WTC11 (cell line): ENCODE measurements around the gene TRPV5. TPM values are rescaled to one million over a fixed set of nuclear protein-coding genes. Genes with fewer than 3 reads are reported as not detected.

ENCODE experiments used
- ATAC-seq: fragments of 200-7000 bp; cut with Tn5 transposase; 2 replicates; pipeline ENCODE4 v1.10.0; 2021; ENCODE audit warnings: mild to moderate bottlenecking, moderate library complexity
- CTCF ChIA-PET: fragments of 300-600 bp; sonication (Branson Sonifier 250); formaldehyde crosslinking; loops from one replicate; lab custom pipeline; 2021; ENCODE audit warnings: antibody characterized with exemption; lab: Charles Lee
- POLR2A ChIA-PET: fragments of 350-600 bp; sonication (Branson Sonifier 250); formaldehyde crosslinking; loops from one replicate; lab custom pipeline; 2021; ENCODE audit warnings: antibody characterized with exemption; lab: Charles Lee
- DNase-seq: peaks from one replicate; pipeline ENCODE4 v3.0.0; 2021; ENCODE audit warnings: low spot score
- H3K27ac Mint-ChIP-seq: 2 replicates; pipeline ENCODE4 v1.8.0; 2021; ENCODE audit warnings: mixed read lengths
- H3K27me3 Mint-ChIP-seq: 2 replicates; pipeline ENCODE4 v1.8.0; 2021; ENCODE audit warnings: low read depth, mild to moderate bottlenecking, moderate library complexity, mixed read lengths
- H3K36me3 Mint-ChIP-seq: 2 replicates; pipeline ENCODE4 v1.8.0; 2021; ENCODE audit warnings: mixed read lengths
- H3K4me1 Mint-ChIP-seq: 2 replicates; pipeline ENCODE4 v1.8.0; 2022; ENCODE audit warnings: mixed read lengths
- H3K4me3 Mint-ChIP-seq: 2 replicates; pipeline ENCODE4 v1.8.0; 2021; ENCODE audit warnings: mild to moderate bottlenecking, moderate library complexity, mixed read lengths
- H3K9me3 Mint-ChIP-seq: 2 replicates; pipeline ENCODE4 v1.8.0; 2021; ENCODE audit warnings: mixed read lengths
- AFF4 ChIP-seq: sonication (generic); formaldehyde crosslinking; IDR thresholded peaks from 2 replicates; pipeline ENCODE4 v1.8.1; 2023; ENCODE audit warnings: mild to moderate bottlenecking, missing genetic modification reagents, borderline replicate concordance
- ATF1 ChIP-seq: sonication (generic); formaldehyde crosslinking; IDR thresholded peaks from 2 replicates; pipeline ENCODE4 v1.8.1; 2023; ENCODE audit warnings: mild to moderate bottlenecking, moderate library complexity, missing genetic modification reagents
- ATF3 ChIP-seq: sonication (generic); formaldehyde crosslinking; conservative IDR thresholded peaks from 2 replicates; pipeline ENCODE4 v1.8.1; 2022; ENCODE audit warnings: mild to moderate bottlenecking, missing genetic modification reagents
- CDX4 ChIP-seq: fragments of 250-450 bp; sonication (Bioruptor Pico); IDR thresholded peaks from 2 replicates; pipeline ENCODE4 v1.9.0; 2021; ENCODE audit warnings: moderate library complexity, mild to moderate bottlenecking, inconsistent platforms, borderline replicate concordance
- E2F4 ChIP-seq: sonication (generic); formaldehyde crosslinking; IDR thresholded peaks from 2 replicates; pipeline ENCODE4 v1.8.1; 2022; ENCODE audit warnings: low read depth, mild to moderate bottlenecking, moderate library complexity, missing genetic modification reagents, borderline replicate concordance
- FOXJ3 ChIP-seq: sonication (generic); formaldehyde crosslinking; IDR thresholded peaks from 2 replicates; pipeline ENCODE4 v1.9.0; 2021; ENCODE audit warnings: missing genetic modification reagents, mild to moderate bottlenecking, borderline replicate concordance
- GTF2I ChIP-seq: fragments of 250-450 bp; sonication (Bioruptor Pico); conservative IDR thresholded peaks from 2 replicates; pipeline ENCODE4 v1.4.0; 2021; ENCODE audit warnings: mild to moderate bottlenecking
- HMGXB4 ChIP-seq: sonication (generic); formaldehyde crosslinking; IDR thresholded peaks from 2 replicates; pipeline ENCODE4 v1.8.1; 2023; ENCODE audit warnings: mild to moderate bottlenecking, moderate library complexity, missing genetic modification reagents
- IRF2 ChIP-seq: sonication (generic); formaldehyde crosslinking; IDR thresholded peaks from 2 replicates; pipeline ENCODE4 v1.8.0; 2022; ENCODE audit warnings: low read depth, missing genetic modification reagents, borderline replicate concordance
- JUN ChIP-seq: sonication (generic); formaldehyde crosslinking; IDR thresholded peaks from 2 replicates; pipeline ENCODE4 v1.8.0; 2023; ENCODE audit warnings: mild to moderate bottlenecking, missing genetic modification reagents
- MAX ChIP-seq: sonication (generic); formaldehyde crosslinking; IDR thresholded peaks from 2 replicates; pipeline ENCODE4 v1.8.0; 2022; ENCODE audit warnings: mild to moderate bottlenecking, missing genetic modification reagents
- MYBL2 ChIP-seq: sonication (generic); formaldehyde crosslinking; IDR thresholded peaks from 2 replicates; pipeline ENCODE4 v1.8.1; 2023; ENCODE audit warnings: mild to moderate bottlenecking, moderate library complexity, missing genetic modification reagents
- NFATC4 ChIP-seq: fragments of 250-450 bp; sonication (Bioruptor Pico); IDR thresholded peaks from 2 replicates; pipeline ENCODE4 v1.9.0; 2021; ENCODE audit warnings: mild to moderate bottlenecking
- NFYB ChIP-seq: sonication (generic); formaldehyde crosslinking; conservative IDR thresholded peaks from 2 replicates; pipeline ENCODE4 v1.8.0; 2022; ENCODE audit warnings: low read depth, missing genetic modification reagents
- NR2C2 ChIP-seq: sonication (generic); formaldehyde crosslinking; IDR thresholded peaks from 2 replicates; pipeline ENCODE4 v1.8.0; 2022; ENCODE audit warnings: mild to moderate bottlenecking, missing genetic modification reagents
- OVOL2 ChIP-seq: fragments of 250-450 bp; sonication (Bioruptor Pico); IDR thresholded peaks from 2 replicates; pipeline ENCODE4 v1.9.0; 2021; ENCODE audit warnings: mild to moderate bottlenecking, borderline replicate concordance
- PREB ChIP-seq: sonication (generic); formaldehyde crosslinking; IDR thresholded peaks from 2 replicates; pipeline ENCODE4 v1.8.1; 2022; ENCODE audit warnings: mild to moderate bottlenecking, missing genetic modification reagents, moderate library complexity, borderline replicate concordance
- SOX15 ChIP-seq: fragments of 250-450 bp; sonication (Bioruptor Pico); IDR thresholded peaks from 2 replicates; pipeline ENCODE4 v1.9.0; 2021; ENCODE audit warnings: mild to moderate bottlenecking
- ZNF232 ChIP-seq: sonication (generic); formaldehyde crosslinking; IDR thresholded peaks from 2 replicates; pipeline ENCODE4 v1.8.0; 2022; ENCODE audit warnings: mild to moderate bottlenecking, missing genetic modification reagents
- ZNF532 ChIP-seq: fragments of 250-450 bp; sonication (Bioruptor Pico); IDR thresholded peaks from 2 replicates; pipeline ENCODE4 v1.9.0; 2021; ENCODE audit warnings: mild to moderate bottlenecking, borderline replicate concordance
- total RNA-seq: library from RNA; stranded (reverse); gene quantifications from 3 replicates; pipeline ENCODE4 v1.2.3, GENCODE V29; 2021

The TRPV5 gene
- total RNA-seq, 1 experiment from 2014 or later, result not detected

GRCh38 chr7:142940966-142941535 is 7.5 kb upstream of the TRPV5 start:
- H3K4me1 Mint-ChIP-seq, result no peaks in the 10 kb centered on the region
- no peaks in the 10 kb centered on the region for H3K27me3 Mint-ChIP-seq
- TF ChIP-seq GTF2I (CRISPR knock-in tag) (no peak), ZNF232 (CRISPR knock-in tag) (no peak), E2F4 (CRISPR knock-in tag) (no peak), MAX (no peak), ATF3 (CRISPR knock-in tag) (no peak), ZNF532 (CRISPR knock-in tag) (no peak), MYBL2 (CRISPR knock-in tag) (no peak), CDX4 (CRISPR knock-in tag) (no peak), NR2C2 (CRISPR knock-in tag) (no peak), IRF2 (no peak), FOXJ3 (CRISPR knock-in tag) (no peak), SOX15 (CRISPR knock-in tag) (no peak), JUN (no peak), NFATC4 (CRISPR knock-in tag) (no peak), NFYB (no peak), AFF4 (CRISPR knock-in tag) (no peak), HMGXB4 (CRISPR knock-in tag) (no peak), OVOL2 (CRISPR knock-in tag) (no peak), PREB (CRISPR knock-in tag) (no peak), ATF1 (CRISPR knock-in tag) (no peak)
- no peaks in the 10 kb centered on the region for H3K9me3 Mint-ChIP-seq
- H3K27ac Mint-ChIP-seq, result no peak overlapping the region
- ATAC-seq (no peak), DNase-seq (no peak)
- CTCF ChIA-PET, result no interaction called here
- no peaks in the 10 kb centered on the region for H3K36me3 Mint-ChIP-seq
- POLR2A ChIA-PET, result no interaction called here
- no peak overlapping the region for H3K4me3 Mint-ChIP-seq
